Activated B cell treated with CpG ODN at 0.5 μM for 24 hours (primary cell): ENCODE results near the gene ADGRB3. TPM values are rescaled to one million over a fixed set of nuclear protein-coding genes. Genes with fewer than 3 reads are reported as not detected.

Source experiments
- ATAC-seq: fragments of 200-7000 bp; cut with Tn5 transposase; one replicate; pipeline ENCODE4 v1.10.0; 2021; ENCODE audit warnings: low read depth, mild to moderate bottlenecking, moderate library complexity
- CTCF ChIA-PET: fragments of 350-600 bp; sonication (Branson Sonifier 250); formaldehyde crosslinking; loops from one replicate; lab custom pipeline; 2021; ENCODE audit warnings: antibody characterized with exemption; lab: Charles Lee
- POLR2A ChIA-PET: fragments of 350-600 bp; sonication (Branson Sonifier 250); formaldehyde crosslinking; loops from one replicate; lab custom pipeline; 2021; ENCODE audit warnings: antibody characterized with exemption; lab: Charles Lee
- DNase-seq: peaks from one replicate; pipeline ENCODE4 v3.0.0; 2022
- H3K27ac Mint-ChIP-seq: one replicate; pipeline ENCODE4 v1.8.0; 2020; ENCODE audit warnings: mixed read lengths
- H3K27me3 Mint-ChIP-seq: one replicate; pipeline ENCODE4 v1.8.0; 2021; ENCODE audit warnings: mixed read lengths
- H3K36me3 Mint-ChIP-seq: one replicate; pipeline ENCODE4 v1.8.0; 2021; ENCODE audit warnings: low read depth, mixed read lengths
- H3K4me1 Mint-ChIP-seq: one replicate; pipeline ENCODE4 v1.8.0; 2021; ENCODE audit warnings: mixed read lengths
- H3K4me3 Mint-ChIP-seq: one replicate; pipeline ENCODE4 v1.8.0; 2020; ENCODE audit warnings: mild to moderate bottlenecking, mixed read lengths
- H3K9me3 Mint-ChIP-seq: one replicate; pipeline ENCODE4 v1.8.0; 2020; ENCODE audit warnings: mixed read lengths
- CTCF ChIP-seq: fragments of 200-600 bp; IDR thresholded peaks from one replicate; pipeline ENCODE4 v1.8.0; 2022; ENCODE audit warnings: antibody characterized with exemption, mild to moderate bottlenecking
- intact Hi-C: fragments of 100-400 bp; cut with micrococcal nuclease; formaldehyde crosslinking; loops from one replicate; pipeline ENCODE4 v1.15.1; 2024
- total RNA-seq: library from RNA; stranded (reverse); gene quantifications from 2 replicates; pipeline ENCODE4 v1.2.3, GENCODE V29; 2022

Gene ADGRB3
- total RNA-seq, 1 donor from 2014 or later: not detected

- H3K27me3 Mint-ChIP-seq: peaks cover 2% of the 10 kb centered on the region
- ChIA-PET POLR2A (no interaction called here), CTCF (no interaction called here)
- intact Hi-C loops: no loop called here
- no peaks in the 10 kb centered on the region for H3K4me1 Mint-ChIP-seq
- no peaks in the 10 kb centered on the region for H3K9me3 Mint-ChIP-seq
- no peak for ATAC-seq
- H3K36me3 Mint-ChIP-seq: no peaks in the 10 kb centered on the region
- no peak for TF ChIP-seq CTCF
- no peak overlapping the region for H3K4me3 Mint-ChIP-seq
- no peak overlapping the region for H3K27ac Mint-ChIP-seq
- DNase-seq: no peak
Observed at GRCh38 chr6:69370763-69371162, 735.7 kb downstream of the ADGRB3 start.

GRCh38 chr6:69378326-69378725, 743.2 kb downstream of the ADGRB3 start:
- Mint-ChIP-seq H3K27ac (no peak overlapping the region), H3K36me3 (no peaks in the 10 kb centered on the region), H3K9me3 (no peaks in the 10 kb centered on the region), H3K4me3 (no peak overlapping the region), H3K27me3 (peaks cover 2% of the 10 kb centered on the region), H3K4me1 (no peaks in the 10 kb centered on the region)
- CTCF ChIA-PET: no interaction called here
- TF ChIP-seq CTCF: no peak
- POLR2A ChIA-PET: no interaction called here
- ATAC-seq (no peak), DNase-seq (no peak)
- intact Hi-C loops: no loop called here

GRCh38 chr6:69379518-69379917, 744.4 kb downstream of the ADGRB3 start:
- H3K27ac Mint-ChIP-seq: no peak overlapping the region
- no peak for DNase-seq
- no peaks in the 10 kb centered on the region for H3K36me3 Mint-ChIP-seq
- ChIA-PET POLR2A (no interaction called here), CTCF (no interaction called here)
- no peak for ATAC-seq
- H3K27me3 Mint-ChIP-seq: peaks cover 2% of the 10 kb centered on the region
- H3K4me1 Mint-ChIP-seq: no peaks in the 10 kb centered on the region
- H3K9me3 Mint-ChIP-seq: no peaks in the 10 kb centered on the region
- no peak overlapping the region for H3K4me3 Mint-ChIP-seq
- no peak for TF ChIP-seq CTCF
- intact Hi-C loops: no loop called here

- no peak overlapping the region for H3K4me3 Mint-ChIP-seq
- no peaks in the 10 kb centered on the region for H3K27me3 Mint-ChIP-seq
- ATAC-seq (no peak), DNase-seq (no peak)
- intact Hi-C loops: no loop called here
- TF ChIP-seq CTCF: no peak
- ChIA-PET CTCF (no interaction called here), POLR2A (no interaction called here)
- H3K4me1 Mint-ChIP-seq: no peaks in the 10 kb centered on the region
- no peak overlapping the region for H3K27ac Mint-ChIP-seq
- H3K36me3 Mint-ChIP-seq: no peaks in the 10 kb centered on the region
- H3K9me3 Mint-ChIP-seq: no peaks in the 10 kb centered on the region
Observed at GRCh38 chr6:69383627-69384026, 748.5 kb downstream of the ADGRB3 start.

GRCh38 chr6:69386426-69386825, 751.3 kb downstream of the ADGRB3 start:
- Mint-ChIP-seq H3K27me3 (no peaks in the 10 kb centered on the region), H3K4me1 (no peaks in the 10 kb centered on the region), H3K9me3 (no peaks in the 10 kb centered on the region), H3K27ac (no peak overlapping the region), H3K4me3 (no peak overlapping the region), H3K36me3 (no peaks in the 10 kb centered on the region)
- POLR2A ChIA-PET: no interaction called here
- ATAC-seq: no peak
- no peak for DNase-seq
- CTCF ChIA-PET: no interaction called here
- no peak for TF ChIP-seq CTCF
- intact Hi-C loops: no loop called here
